Lower lobe of right lung (tissue), 2 donors: ENCODE results near the gene LMBR1. TPM values are rescaled to one million over a fixed set of nuclear protein-coding genes. Genes with fewer than 3 reads are reported as not detected.
"Not testable (repeated sequence)": the region's sequence is repeated elsewhere in the genome, so short reads cannot be mapped to it uniquely, and the experiment has no call there.

Experiments used
- ATAC-seq, 2 donors: fragments of 200-7000 bp; cut with Tn5 transposase; one replicate each; pipeline ENCODE4 v1.9.1; 2020 to 2022; ENCODE audit warnings: mild to moderate bottlenecking in 2 of 2, moderate library complexity in 2 of 2
- DNase-seq: peaks from one replicate; pipeline ENCODE4 v3.0.0-alpha.2; 2020
- H3K27ac ChIP-seq: fragments of 200-600 bp; one replicate; pipeline ENCODE4 v1.8.0; 2022
- H3K27me3 ChIP-seq: fragments of 200-600 bp; one replicate; pipeline ENCODE4 v1.8.0; 2022; ENCODE audit warnings: low read depth
- H3K36me3 ChIP-seq: fragments of 200-600 bp; one replicate; pipeline ENCODE4 v1.8.0; 2022; ENCODE audit warnings: mild to moderate bottlenecking
- H3K4me1 ChIP-seq: fragments of 200-600 bp; one replicate; pipeline ENCODE4 v1.8.0; 2022
- H3K4me3 ChIP-seq: fragments of 200-600 bp; one replicate; pipeline ENCODE4 v1.8.0; 2022; ENCODE audit warnings: mild to moderate bottlenecking
- H3K9me3 ChIP-seq: fragments of 200-600 bp; one replicate; pipeline ENCODE4 v1.8.0; 2022
- intact Hi-C: fragments of 100-400 bp; cut with DNase I; formaldehyde crosslinking; loops from one replicate; pipeline ENCODE4 v1.11.0; 2022
- total RNA-seq: library from RNA; stranded (reverse); fragmentation: NEBNext Ultra II Directional; extraction: Animal tissue kit (Norgen Biotek cat#: 25700); gene quantifications from one replicate; pipeline ENCODE4 v1.2.1, GENCODE V29; 2021
- TF ChIP-seq, protein P1 (sequence below): fragments of 200-600 bp; IDR thresholded peaks from one replicate; pipeline ENCODE4 v1.8.0; 2022; ENCODE audit warnings: antibody characterized with exemption, mild to moderate bottlenecking
- donor health status: DM: no; HTN: yes; CAD: no; lungs with severe emphysema.

The LMBR1 gene
- total RNA-seq, 1 donor from 2014 or later: 71.1 TPM

DNA sequence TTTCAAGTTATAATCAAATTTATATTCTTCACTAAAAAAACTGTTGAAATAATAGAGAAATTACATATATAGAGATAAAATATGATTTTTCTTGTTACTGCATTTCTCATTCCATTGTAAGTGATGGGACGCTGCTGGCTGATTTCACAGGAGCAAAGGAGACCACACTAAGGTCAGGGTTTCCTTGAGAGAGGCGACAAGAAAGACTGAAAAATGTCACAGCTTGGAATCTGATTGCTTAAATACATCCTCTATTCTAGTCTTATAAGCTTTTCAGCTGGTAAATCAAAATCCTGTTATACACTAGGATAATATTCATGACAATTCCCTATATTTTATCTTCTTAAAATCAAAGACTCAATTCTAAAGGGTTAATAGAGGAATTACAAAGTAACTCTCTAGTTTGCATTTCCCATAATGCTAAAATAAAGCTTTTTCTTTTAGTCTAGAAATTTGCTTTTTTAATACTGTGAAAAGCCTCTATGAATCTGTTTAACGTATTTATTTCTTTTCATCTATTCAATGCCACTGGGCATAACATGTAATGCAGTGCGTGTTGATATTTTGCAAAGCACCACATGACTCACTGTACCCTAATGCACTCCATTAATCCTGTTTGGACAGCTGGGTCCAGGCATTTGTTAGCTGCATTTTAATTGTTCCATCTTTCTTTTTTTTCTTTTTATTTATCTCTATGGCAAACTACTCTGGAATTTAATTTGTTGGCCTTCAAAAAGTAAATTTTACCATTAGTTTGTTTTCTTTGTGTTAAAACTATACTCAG is 170.7 kb downstream of the LMBR1 start:
- ATAC-seq (no peak), DNase-seq (no peak)
- no peaks in the 10 kb centered on the region for H3K4me1 ChIP-seq
- TF ChIP-seq, protein P1, sequence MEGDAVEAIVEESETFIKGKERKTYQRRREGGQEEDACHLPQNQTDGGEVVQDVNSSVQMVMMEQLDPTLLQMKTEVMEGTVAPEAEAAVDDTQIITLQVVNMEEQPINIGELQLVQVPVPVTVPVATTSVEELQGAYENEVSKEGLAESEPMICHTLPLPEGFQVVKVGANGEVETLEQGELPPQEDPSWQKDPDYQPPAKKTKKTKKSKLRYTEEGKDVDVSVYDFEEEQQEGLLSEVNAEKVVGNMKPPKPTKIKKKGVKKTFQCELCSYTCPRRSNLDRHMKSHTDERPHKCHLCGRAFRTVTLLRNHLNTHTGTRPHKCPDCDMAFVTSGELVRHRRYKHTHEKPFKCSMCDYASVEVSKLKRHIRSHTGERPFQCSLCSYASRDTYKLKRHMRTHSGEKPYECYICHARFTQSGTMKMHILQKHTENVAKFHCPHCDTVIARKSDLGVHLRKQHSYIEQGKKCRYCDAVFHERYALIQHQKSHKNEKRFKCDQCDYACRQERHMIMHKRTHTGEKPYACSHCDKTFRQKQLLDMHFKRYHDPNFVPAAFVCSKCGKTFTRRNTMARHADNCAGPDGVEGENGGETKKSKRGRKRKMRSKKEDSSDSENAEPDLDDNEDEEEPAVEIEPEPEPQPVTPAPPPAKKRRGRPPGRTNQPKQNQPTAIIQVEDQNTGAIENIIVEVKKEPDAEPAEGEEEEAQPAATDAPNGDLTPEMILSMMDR: no peak
- no peak overlapping the region for H3K27ac ChIP-seq
- H3K27me3 ChIP-seq: no peaks in the 10 kb centered on the region
- H3K36me3 ChIP-seq: peaks cover 7% of the 10 kb centered on the region
- H3K9me3 ChIP-seq: no peaks in the 10 kb centered on the region
- intact Hi-C loops: no loop called here
- no peak overlapping the region for H3K4me3 ChIP-seq

DNA sequence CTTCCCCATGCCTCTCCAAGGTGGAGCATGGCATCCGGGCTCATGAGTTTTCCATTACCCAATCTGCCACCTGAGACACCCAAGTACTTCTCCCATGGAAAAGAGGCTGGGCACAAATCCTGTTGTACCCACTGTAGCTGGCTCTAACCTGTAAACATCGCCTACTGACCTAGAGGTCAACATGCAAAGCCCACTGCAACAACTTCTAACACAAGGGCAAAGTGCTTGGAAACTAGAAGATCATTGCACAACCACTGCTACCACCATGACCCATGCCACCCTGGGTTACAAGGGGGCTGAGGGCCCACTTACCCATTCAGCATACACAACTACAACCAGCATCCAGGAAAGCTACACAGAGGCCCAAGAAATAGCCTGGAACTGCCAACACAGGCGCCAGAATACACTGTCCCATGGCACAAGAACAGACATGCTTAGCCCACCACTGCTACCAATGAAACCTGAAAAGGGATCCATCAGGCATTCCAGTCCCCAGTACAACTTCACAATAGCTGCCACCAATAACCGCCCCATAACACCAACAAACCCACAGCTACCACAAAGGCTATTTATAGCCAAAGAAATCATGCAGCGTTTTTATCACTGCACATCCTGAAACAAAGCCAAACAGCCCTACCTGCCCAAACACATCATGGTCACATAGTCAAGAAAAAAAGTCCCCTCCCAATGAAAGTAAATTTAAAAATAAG is 189.1 kb downstream of the LMBR1 start:
- Histone ChIP-seq H3K36me3 (no peaks in the 10 kb centered on the region), H3K4me3 (no peak overlapping the region), H3K9me3 (peaks cover 16% of the 10 kb centered on the region), H3K4me1 (no peaks in the 10 kb centered on the region), H3K27me3 (no peaks in the 10 kb centered on the region), H3K27ac (no peak overlapping the region)
- no peak for ATAC-seq
- intact Hi-C loops: no loop called here
- TF ChIP-seq, protein P1: no peak
- no peak for DNase-seq

DNA sequence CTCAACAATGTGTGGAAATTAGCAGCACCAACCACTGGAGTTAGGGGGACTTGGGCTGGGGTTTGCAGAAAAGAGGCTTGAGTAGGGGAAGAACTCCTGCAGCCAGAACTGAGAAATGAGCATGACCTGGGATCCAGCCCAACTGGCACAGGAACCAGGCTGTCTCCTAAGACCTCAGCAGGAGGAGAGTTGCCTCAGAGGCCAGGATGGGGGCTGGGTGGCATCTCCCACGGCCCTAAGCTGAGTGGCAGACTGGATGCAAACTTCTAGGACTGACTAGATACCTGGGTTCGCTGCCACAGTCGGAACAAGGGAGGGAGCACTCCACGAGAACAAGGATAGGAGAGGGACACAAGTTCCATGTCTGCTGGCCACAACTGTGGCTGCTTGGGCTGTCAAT is 189.8 kb downstream of the LMBR1 start:
- no peaks in the 10 kb centered on the region for H3K4me1 ChIP-seq
- H3K9me3 ChIP-seq: peaks cover 18% of the 10 kb centered on the region
- no peaks in the 10 kb centered on the region for H3K36me3 ChIP-seq
- no peak overlapping the region for H3K4me3 ChIP-seq
- DNase-seq: no peak
- intact Hi-C loops: no loop called here
- no peaks in the 10 kb centered on the region for H3K27me3 ChIP-seq
- TF ChIP-seq, protein P1: no peak
- H3K27ac ChIP-seq: no peak overlapping the region
- ATAC-seq: no peak

DNA sequence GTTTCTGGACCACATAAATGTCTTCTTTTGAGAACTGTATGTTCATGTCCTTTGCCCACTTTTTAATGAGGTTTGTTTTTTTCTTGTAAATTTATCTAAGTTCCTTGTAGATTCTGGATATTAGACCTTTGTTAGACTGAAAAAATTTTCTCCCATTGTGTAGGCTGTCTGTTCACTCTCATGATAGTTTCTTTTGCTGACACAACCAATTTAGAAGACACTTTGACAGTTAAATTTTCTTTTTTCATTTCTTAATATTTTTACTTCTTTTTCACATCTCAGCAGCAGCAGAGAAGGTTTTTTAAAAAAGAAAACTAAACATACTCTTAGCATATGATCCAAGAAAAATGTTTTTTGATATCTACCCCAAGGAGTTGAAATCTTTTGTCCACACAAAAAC is 190.6 kb downstream of the LMBR1 start:
- H3K27ac ChIP-seq: no peak overlapping the region
- DNase-seq (no peak), ATAC-seq (no peak)
- no peaks in the 10 kb centered on the region for H3K4me1 ChIP-seq
- peaks cover 18% of the 10 kb centered on the region for H3K9me3 ChIP-seq
- H3K4me3 ChIP-seq: no peak overlapping the region
- intact Hi-C loops: no loop called here
- H3K36me3 ChIP-seq: no peaks in the 10 kb centered on the region
- no peaks in the 10 kb centered on the region for H3K27me3 ChIP-seq
- TF ChIP-seq, protein P1: no peak

DNA sequence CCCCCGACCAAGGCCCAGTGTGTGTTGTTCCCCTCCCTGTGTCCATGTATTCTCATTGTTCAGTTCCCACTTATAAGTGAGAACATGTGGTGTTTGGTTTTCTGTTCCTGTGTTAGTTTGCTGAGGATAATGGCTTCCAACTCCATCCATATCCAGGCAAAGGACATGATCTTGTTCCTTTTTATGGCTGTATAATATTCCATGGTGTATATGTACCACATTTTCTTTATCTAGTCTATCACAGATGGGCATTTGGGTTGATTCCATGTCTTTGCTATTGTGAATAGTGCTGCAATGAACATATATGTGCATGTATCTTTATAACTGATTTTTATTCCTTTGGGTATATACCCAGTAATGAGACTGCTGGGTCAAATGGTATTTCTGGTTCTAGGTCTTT is 191.2 kb downstream of the LMBR1 start:
- H3K27me3 ChIP-seq, DNase-seq, H3K4me1 ChIP-seq, H3K4me3 ChIP-seq, H3K27ac ChIP-seq, H3K36me3 ChIP-seq, intact Hi-C loops, ATAC-seq: not testable (repeated sequence)
- H3K9me3 ChIP-seq: peaks cover 19% of the 10 kb centered on the region

DNA sequence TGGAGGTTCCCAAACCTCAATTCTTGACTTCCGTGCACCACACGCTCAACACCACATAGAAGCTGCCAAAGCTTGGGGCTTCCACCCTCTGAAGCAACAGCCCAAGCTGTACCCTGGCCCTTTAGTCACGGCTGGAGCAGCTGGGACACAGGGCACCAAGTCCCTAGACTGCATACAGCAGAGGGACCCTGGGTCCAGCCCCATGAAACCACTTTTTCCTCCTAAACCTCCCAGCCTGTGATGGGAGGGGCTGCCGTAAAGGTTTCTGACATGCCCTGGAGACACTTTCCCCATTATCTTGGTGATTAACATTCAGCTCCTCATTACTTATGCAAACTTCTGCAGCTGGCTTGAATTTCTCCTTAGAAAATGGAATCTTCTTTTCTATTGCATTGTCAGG is 194.5 kb downstream of the LMBR1 start:
- H3K27ac ChIP-seq, DNase-seq, H3K4me1 ChIP-seq, H3K4me3 ChIP-seq, H3K27me3 ChIP-seq, ATAC-seq, H3K36me3 ChIP-seq, intact Hi-C loops: not testable (repeated sequence)
- H3K9me3 ChIP-seq: peaks cover 23% of the 10 kb centered on the region

DNA sequence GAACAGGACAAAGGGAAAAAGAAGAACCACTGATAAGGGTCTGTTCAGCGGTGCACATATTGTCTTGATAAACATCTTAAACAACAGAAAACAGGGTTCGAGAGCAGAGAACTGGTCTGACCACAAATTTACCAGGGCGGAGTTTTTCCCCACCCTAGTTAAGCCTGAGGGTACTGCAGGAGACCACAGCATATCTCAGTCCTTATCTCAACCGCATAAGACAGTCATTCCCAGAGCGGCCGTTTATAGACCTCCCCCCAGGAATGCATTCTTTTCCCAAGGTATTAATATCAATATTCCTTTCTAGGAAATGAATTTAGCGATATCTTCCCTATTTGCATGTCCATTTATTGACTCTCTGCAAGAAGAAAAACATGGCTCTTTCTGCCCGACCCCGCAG is 195.7 kb downstream of the LMBR1 start:
- intact Hi-C loops, ATAC-seq, H3K4me1 ChIP-seq: not testable (repeated sequence)

More for the DNA sequence above, 195.7 kb downstream of the LMBR1 start:
- not testable (repeated sequence) for H3K27me3 ChIP-seq, H3K4me3 ChIP-seq, DNase-seq, H3K36me3 ChIP-seq, H3K27ac ChIP-seq
- H3K9me3 ChIP-seq: peaks cover 23% of the 10 kb centered on the region
